Muscle layer of colon (tissue), 2 donors: ENCODE measurements around the gene TMEM17.

Source experiments
- H3K27ac ChIP-seq: one replicate; pipeline ENCODE4 v1.7.0; 2013; ENCODE audit warnings: low read depth, mild to moderate bottlenecking, low read length, moderate library complexity
- H3K27me3 ChIP-seq, 2 donors: one replicate each; pipeline ENCODE4 v1.7.0; 2013; ENCODE audit warnings: low read length in 2 of 2, mild to moderate bottlenecking in 2 of 2; ENCODE audit not compliant: insufficient read depth in 2 of 2, control insufficient read depth in 1 of 2
- H3K36me3 ChIP-seq: one replicate; pipeline ENCODE4 v1.7.0; 2013; ENCODE audit warnings: mild to moderate bottlenecking, low read length; ENCODE audit not compliant: insufficient read depth
- H3K4me1 ChIP-seq: one replicate; pipeline ENCODE4 v1.7.0; 2013; ENCODE audit warnings: mild to moderate bottlenecking, low read length; ENCODE audit not compliant: insufficient read depth
- H3K4me3 ChIP-seq, 2 donors: one replicate each; pipeline ENCODE4 v1.7.0; 2013; ENCODE audit warnings: low read length in 2 of 2, low read depth in 1 of 2, mild to moderate bottlenecking in 1 of 2, moderate library complexity in 1 of 2
- H3K9ac ChIP-seq: one replicate; pipeline ENCODE4 v1.7.0; 2013; ENCODE audit warnings: low read length
- H3K9me3 ChIP-seq: one replicate; pipeline ENCODE4 v1.7.0; 2013; ENCODE audit warnings: mild to moderate bottlenecking, low read length
- donor health status: abdominal sarcoma.
- donor health status: Adenocarcinoma of cecum.

TMEM17 gene

DNA sequence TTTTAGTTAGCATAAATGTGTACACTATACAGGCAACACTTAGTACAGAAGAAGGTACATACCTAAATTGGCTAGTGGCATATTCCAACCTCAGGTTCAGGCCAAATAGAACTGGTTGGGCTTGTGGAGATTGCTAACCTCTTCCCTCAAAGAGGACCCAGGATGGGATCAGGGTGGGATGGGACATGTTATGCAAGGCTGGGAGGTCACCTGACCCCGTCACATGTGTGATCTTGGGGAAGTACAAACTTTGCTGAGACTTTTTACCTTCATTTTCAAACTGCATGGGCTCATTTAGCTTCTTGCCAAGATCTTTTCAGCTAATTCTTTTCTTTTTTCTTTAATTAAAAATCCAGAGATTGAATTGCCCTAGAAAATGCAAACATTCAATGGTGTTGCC is 36.9 kb downstream of the TMEM17 start:
- no peaks in the 10 kb centered on the region for H3K9me3 ChIP-seq
- no peak overlapping the region for H3K27ac ChIP-seq
- H3K36me3 ChIP-seq, result no peaks in the 10 kb centered on the region
- no peak overlapping the region for H3K9ac ChIP-seq
- no peaks in the 10 kb centered on the region for H3K27me3 ChIP-seq
- peaks cover 32% of the 10 kb centered on the region for H3K4me1 ChIP-seq
- no peak overlapping the region for H3K4me3 ChIP-seq

DNA sequence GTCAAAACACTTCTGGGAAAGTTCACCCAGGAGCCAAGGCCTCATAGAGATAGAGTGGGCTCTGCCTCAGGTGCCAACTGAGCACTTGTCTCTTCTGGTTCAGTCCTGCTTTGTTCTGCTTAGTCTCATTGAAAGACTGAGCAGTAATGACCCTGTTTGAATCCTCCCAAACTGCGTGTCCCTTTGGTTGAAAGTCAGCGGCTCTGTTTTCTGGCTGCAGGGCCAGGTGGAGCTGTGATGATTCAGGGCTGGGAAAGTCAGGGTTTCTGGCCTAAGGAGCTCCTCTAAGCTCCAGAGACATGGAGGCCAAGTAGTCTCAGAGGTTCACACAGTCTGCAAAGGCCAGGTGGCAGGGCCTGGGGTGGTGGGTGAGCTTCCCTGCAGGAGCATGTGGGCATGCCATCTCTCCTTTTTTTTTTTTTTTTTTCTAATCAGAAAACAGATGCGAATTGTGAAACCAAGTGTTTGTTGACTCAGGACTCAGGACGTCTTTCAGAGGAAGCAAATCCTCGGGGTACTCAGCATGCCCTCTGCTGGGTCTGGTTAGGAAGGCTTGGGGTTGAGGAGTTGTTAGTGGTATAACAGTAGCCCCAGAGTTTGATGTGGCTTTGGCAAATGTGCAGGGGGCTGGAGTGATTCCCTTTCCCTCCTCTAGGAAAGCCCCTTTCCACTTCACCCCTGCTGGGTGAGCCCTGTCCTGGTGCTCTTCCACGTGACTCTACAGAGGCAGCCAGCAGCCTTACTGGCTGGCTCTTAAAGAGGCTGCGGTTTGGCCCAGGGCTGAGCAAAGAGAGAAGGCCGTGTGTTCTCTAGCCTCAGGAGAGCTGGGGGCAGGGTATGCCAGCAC is 38.3 kb downstream of the TMEM17 start:
- H3K27ac ChIP-seq, result no peak overlapping the region
- H3K36me3 ChIP-seq, result no peaks in the 10 kb centered on the region
- H3K27me3 ChIP-seq, result no peaks in the 10 kb centered on the region
- H3K9ac ChIP-seq, result no peak overlapping the region
- no peak overlapping the region for H3K4me3 ChIP-seq
- peaks cover 18% of the 10 kb centered on the region for H3K4me1 ChIP-seq
- H3K9me3 ChIP-seq, result no peaks in the 10 kb centered on the region

DNA sequence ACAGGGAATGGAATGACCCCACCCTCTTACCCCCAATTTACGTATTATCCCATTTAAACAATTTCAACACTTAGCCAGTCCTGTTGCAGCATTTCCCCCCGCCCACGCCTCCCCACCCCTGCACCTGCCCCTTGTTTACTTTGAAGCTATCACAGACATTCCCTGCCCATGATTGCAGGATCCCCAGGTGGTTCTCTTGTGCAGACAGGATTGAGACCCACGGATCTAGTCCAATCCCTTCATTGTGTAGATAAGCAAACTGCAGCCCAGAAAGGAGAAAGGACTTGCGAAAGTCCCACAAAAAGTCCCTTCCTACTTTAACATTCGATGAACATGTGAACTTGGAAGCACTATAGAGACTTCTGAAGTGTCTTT is 38.9 kb downstream of the TMEM17 start:
- H3K36me3 ChIP-seq, result no peaks in the 10 kb centered on the region
- no peaks in the 10 kb centered on the region for H3K9me3 ChIP-seq
- H3K27me3 ChIP-seq, result no peaks in the 10 kb centered on the region
- no peak overlapping the region for H3K27ac ChIP-seq
- peaks cover 17% of the 10 kb centered on the region for H3K4me1 ChIP-seq
- H3K4me3 ChIP-seq, result no peak overlapping the region
- H3K9ac ChIP-seq, result no peak overlapping the region

DNA sequence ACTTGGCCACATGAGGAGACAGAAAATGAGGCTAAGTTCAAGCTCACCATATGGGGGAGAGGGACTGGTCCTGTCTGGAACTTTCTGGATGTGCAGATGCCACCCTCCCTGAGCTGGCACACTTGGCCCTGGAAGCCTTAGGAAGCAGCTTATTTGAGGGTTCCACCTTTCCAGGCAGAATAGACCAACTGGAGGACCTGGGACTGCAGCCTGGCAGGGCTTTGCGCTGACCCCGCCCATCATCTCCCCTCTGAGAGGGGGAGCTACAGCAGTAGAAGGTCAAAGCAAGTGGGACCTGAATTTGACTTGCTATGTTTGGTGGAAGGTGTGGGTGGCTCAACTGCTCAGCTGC is 39.5 kb downstream of the TMEM17 start:
- Histone ChIP-seq H3K27ac (no peak overlapping the region), H3K4me1 (peaks cover 17% of the 10 kb centered on the region), H3K9ac (no peak overlapping the region)

DNA sequence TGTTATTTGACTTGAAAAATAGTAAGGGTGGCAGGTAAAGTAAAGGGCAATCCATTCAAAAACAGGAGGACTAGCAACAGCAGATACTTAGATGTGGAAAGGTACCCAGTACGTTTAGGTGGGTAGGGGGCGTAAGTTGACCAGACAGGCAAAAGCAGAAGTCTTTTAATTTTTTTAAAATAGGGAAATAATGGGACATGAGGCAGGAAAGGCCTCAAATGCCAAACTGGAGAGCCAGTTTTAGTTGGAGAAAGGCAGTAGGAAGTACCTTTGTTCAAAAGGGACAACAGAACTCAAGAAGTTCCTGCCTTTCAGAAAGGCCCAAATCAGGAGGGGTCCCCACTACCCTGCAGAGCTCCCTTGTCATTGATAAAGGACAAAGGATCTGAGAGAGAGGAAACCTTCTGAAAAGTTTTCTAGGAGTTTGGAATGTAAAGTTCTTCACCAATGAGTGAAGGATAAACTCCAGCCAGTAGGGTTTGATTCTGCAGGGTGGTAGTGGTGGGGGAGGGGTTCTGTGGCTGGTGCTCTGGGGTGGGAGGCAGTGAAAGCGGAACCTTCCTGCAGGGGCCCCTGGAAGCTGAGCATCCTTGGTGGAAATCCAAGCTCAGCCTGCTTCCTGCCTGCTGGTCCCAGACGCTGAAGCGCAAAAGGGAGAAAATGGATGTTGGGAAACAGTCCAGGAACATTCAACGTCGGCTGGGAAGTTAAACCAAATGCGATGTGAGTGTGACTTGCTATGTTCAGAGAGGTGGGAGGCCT is 40.1 kb downstream of the TMEM17 start:
- Histone ChIP-seq H3K36me3 (no peaks in the 10 kb centered on the region), H3K4me1 (peaks cover 17% of the 10 kb centered on the region), H3K9me3 (no peaks in the 10 kb centered on the region), H3K4me3 (no peak overlapping the region), H3K9ac (no peak overlapping the region), H3K27ac (no peak overlapping the region), H3K27me3 (no peaks in the 10 kb centered on the region)

More for the DNA sequence above, 39.5 kb downstream of the TMEM17 start:
- Histone ChIP-seq H3K36me3 (no peaks in the 10 kb centered on the region), H3K27me3 (no peaks in the 10 kb centered on the region), H3K9me3 (no peaks in the 10 kb centered on the region), H3K4me3 (no peak overlapping the region)

DNA sequence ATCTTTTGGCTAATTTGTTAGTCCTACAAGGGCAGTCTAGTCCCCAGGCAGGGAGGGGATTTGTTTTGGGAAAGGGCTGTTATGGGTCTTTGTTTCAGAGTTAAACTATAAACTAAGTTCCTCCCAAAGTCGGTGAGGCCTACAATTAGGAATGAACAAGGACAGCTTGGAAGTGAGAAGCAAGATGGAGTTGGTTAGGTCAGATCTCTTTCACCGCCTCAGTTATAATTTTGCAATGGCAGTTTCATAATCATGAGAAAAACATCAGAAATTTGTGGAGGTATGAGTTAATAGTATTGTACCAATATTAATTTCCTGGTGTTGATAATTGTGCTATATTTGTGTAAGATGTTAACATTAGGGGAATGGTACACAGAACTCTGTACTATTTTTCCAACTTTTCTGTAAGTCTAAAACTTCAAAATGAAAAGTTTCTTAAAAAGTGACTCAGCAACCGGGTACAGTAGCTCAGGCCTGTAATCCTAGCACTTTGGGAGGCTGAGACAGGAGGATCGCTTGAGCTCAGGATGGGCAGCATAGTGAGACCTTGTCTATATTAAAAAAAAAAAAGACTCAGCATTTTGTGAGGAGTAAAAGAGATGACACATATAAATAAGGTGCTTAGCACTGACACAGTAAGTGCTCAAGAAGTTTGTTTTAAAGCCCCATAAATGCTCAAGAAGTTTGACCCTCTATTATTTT is 40.8 kb downstream of the TMEM17 start:
- no peak overlapping the region for H3K9ac ChIP-seq
- no peak overlapping the region for H3K27ac ChIP-seq
- no peak overlapping the region for H3K4me3 ChIP-seq
- H3K4me1 ChIP-seq, result peaks cover 17% of the 10 kb centered on the region
- H3K36me3 ChIP-seq, result no peaks in the 10 kb centered on the region
- no peaks in the 10 kb centered on the region for H3K27me3 ChIP-seq
- no peaks in the 10 kb centered on the region for H3K9me3 ChIP-seq

DNA sequence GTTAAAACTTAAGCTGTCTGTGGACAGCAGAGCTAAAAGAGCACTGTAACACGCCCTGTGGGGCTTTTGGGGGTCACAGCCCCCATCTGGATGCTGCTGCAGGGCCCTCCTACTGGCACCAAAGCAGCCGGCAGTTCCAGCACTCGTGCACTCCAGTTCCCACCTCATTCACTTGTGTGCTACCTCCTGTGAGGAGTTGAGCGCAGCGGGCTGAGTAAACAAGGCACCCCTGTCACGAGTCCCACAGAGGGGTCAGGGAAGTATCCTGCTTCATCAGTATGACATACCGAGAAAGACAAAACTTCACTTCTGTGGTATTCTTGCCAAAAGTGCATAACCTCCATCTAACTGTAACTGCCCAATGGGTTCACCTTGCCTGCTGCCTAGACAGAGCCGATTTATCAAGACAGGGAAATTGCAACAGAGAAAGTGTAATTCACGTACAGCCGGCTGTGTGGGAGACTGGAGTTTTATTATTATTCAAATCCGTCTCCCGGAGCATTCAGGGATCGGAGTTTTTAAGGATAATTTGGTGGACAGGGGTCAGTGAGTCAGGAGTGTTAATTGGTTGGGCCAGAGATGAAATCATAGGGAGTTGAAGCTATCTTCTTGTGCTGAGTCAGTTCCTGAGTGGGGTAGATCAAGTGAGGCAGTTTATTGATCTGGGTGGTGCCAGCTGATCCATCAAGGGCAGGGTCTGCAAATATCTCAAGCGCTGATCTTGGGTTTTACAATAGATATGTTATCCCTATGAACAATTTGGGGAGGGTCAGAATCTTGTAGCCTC is 41.6 kb downstream of the TMEM17 start:
- Histone ChIP-seq H3K4me3 (no peak overlapping the region), H3K36me3 (no peaks in the 10 kb centered on the region), H3K4me1 (peaks cover 17% of the 10 kb centered on the region), H3K9me3 (no peaks in the 10 kb centered on the region), H3K27ac (no peak overlapping the region), H3K9ac (no peak overlapping the region), H3K27me3 (no peaks in the 10 kb centered on the region)

DNA sequence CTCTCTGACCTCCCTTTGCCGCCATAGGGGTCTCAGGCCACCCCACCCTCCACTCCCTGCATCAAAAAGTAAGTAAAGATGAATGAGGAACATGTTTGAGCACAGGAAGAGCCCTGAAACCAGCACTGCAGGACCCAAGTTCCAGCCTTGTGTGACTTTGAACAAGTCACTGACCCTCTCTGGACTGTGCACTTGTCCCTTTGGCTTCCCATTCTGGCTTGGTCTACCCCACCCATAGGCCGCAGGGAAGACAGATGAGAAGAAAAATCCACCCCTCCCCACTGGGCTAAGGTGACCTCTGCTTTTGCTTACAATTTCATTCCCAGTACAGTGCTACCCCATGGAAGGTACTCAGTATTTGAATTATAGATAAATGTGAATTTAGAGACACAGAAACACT is 43.8 kb downstream of the TMEM17 start:
- Histone ChIP-seq H3K4me3 (no peak overlapping the region), H3K27ac (no peak overlapping the region), H3K4me1 (peaks cover 18% of the 10 kb centered on the region)

DNA sequence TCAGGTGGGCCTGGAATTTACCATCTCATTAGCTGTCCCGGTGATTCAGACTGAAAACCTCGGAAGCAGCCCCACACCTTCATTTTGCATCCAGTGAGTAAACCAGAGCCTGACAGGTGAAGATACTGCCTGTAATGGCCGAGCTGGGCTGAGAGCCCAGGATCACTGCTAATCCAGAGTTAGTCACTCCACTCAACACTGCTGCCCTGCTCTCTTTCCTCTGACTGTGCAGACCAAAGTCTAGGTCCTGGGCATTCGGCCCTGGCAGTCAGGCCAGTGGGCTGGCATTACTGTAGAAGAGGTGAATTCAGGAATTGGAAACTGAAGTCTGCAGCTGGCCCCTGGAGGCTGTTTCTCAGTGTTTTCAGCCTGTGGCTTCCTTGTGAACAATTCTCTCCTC is 44.3 kb downstream of the TMEM17 start:
- no peak overlapping the region for H3K9ac ChIP-seq
- H3K4me3 ChIP-seq, result no peak overlapping the region
- no peak overlapping the region for H3K27ac ChIP-seq
- no peaks in the 10 kb centered on the region for H3K27me3 ChIP-seq
- H3K36me3 ChIP-seq, result no peaks in the 10 kb centered on the region
- peaks cover 15% of the 10 kb centered on the region for H3K4me1 ChIP-seq
- H3K9me3 ChIP-seq, result no peaks in the 10 kb centered on the region

More for the DNA sequence above, 43.8 kb downstream of the TMEM17 start:
- H3K9me3 ChIP-seq, result no peaks in the 10 kb centered on the region
- H3K36me3 ChIP-seq, result no peaks in the 10 kb centered on the region
- H3K27me3 ChIP-seq, result no peaks in the 10 kb centered on the region
- no peak overlapping the region for H3K9ac ChIP-seq

DNA sequence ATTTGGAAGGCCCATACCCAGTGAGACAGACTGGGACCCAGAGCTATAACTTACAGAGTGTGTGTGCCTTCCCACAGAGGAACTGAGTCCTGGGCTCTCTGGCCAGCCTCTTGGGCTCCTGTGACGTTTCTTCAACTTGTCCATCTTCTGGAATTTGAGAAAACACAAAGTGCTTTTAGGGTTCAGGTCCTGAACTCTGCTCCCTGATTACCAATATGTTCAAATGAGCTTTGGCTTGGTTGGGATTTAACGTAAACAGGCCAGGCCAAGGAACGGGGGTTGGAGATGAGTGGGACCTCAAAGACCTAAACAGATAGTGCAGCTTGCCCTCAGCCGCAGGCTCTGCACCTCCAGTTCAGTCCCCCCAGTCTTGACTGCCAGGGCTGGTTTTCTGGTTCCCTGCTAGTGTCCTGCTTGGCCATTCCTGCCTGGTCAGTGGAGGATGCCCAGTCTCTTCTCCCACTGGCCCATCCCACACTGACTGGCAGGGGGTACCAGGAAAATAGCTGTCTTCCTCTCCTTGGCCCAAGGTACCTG is 44.9 kb downstream of the TMEM17 start:
- peaks cover 16% of the 10 kb centered on the region for H3K4me1 ChIP-seq
- H3K9ac ChIP-seq, result no peak overlapping the region
- H3K9me3 ChIP-seq, result no peaks in the 10 kb centered on the region
- no peaks in the 10 kb centered on the region for H3K27me3 ChIP-seq
- no peaks in the 10 kb centered on the region for H3K36me3 ChIP-seq
- no peak overlapping the region for H3K27ac ChIP-seq
- no peak overlapping the region for H3K4me3 ChIP-seq

DNA sequence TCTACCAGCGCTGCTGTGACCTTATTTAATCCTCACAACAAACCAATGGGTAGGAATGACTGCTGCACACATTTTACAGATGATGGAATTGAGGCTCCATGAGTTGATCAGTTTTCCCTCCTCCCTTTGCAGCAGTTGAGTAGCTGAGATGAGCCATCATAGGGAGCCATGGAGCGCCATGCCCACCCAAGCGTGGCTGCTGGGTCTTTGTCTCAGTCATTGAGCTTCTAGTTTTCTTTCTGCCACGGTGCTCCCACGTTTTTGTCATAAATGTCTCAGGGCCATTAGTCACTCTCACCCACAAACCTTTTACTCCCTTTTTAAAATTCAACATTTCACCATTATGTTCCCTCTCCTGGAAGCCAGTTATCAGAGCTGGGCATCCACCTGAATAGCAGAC is 45.8 kb downstream of the TMEM17 start:
- Histone ChIP-seq H3K27ac (no peak overlapping the region), H3K9ac (no peak overlapping the region), H3K36me3 (no peaks in the 10 kb centered on the region), H3K4me3 (no peak overlapping the region), H3K27me3 (no peaks in the 10 kb centered on the region), H3K9me3 (no peaks in the 10 kb centered on the region), H3K4me1 (peaks cover 18% of the 10 kb centered on the region)
